ENCODE measurements around the gene MACROD2. TPM values are rescaled to one million over a fixed set of nuclear protein-coding genes. Genes with fewer than 3 reads are reported as not detected.

Gene MACROD2
- polyA plus RNA-seq, 1 donor (not counting 4 experiments of a cell fraction or from before 2014, with no cell fraction given): 0.71 TPM

DNA sequence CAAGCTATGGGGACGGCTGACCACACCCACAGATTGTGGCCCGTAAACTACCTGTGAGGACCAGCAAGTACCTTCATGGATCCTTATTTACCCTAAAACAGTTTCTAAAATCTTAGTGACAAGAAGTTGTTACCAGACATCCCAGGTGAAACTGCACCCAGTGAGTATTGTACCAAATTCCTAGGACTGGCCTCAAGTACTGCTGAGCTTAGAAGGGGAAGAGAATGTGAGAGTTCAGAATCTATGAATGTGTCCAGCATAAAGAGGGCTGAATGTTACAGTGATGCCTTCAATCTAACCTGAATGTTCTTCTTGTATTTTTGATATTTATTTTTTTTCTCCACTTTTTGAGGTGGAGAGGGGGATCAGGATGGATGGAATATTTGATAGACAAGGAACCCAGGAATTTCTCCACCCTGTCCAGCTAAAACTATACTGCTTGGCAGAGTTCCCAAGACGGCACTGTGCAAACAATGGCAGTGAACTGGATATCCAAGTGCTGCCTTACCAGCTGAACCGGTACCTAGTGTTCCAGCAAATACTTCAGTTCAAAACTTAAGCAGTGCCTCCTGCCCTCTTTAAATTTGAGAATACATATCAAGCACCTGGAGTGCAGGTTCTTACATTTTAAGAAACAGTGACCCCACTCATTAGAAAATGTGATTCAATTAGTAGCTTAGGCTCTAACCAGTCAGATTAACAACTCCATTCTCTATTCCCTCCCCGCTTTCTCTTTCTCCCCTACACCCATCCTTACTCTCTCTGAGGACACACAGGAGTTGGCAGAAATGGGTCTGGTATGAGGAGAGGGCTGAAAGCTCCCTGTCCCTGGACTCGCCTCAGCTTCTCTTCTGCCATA, 769.4 kb downstream of the MACROD2 start:
- TF ChIP-seq, protein P1, sequence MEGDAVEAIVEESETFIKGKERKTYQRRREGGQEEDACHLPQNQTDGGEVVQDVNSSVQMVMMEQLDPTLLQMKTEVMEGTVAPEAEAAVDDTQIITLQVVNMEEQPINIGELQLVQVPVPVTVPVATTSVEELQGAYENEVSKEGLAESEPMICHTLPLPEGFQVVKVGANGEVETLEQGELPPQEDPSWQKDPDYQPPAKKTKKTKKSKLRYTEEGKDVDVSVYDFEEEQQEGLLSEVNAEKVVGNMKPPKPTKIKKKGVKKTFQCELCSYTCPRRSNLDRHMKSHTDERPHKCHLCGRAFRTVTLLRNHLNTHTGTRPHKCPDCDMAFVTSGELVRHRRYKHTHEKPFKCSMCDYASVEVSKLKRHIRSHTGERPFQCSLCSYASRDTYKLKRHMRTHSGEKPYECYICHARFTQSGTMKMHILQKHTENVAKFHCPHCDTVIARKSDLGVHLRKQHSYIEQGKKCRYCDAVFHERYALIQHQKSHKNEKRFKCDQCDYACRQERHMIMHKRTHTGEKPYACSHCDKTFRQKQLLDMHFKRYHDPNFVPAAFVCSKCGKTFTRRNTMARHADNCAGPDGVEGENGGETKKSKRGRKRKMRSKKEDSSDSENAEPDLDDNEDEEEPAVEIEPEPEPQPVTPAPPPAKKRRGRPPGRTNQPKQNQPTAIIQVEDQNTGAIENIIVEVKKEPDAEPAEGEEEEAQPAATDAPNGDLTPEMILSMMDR (optimal IDR thresholded peaks at IDR 0.05 in 1 of 3, IDR thresholded peaks at IDR 0.05 in 1 of 3, conservative IDR thresholded peaks at IDR 0.05 in 1 of 3; ENCODE audit: extremely low read depth in 1 of 3, insufficient read depth in 2 of 3, low read length in 3 of 3): no peak
- TF ChIP-seq EZH2 (IDR thresholded peaks at IDR 0.05; ENCODE audit: low read length): no peak
- H3K9me3 ChIP-seq (ENCODE audit: control insufficient read depth, low read depth, low read length): no peaks in the 10 kb centered on the region
- H3K36me3 ChIP-seq (ENCODE audit: control insufficient read depth in 2 of 2, extremely low read depth in 1 of 2, insufficient read depth in 2 of 2, low read length in 2 of 2): no peaks in the 10 kb centered on the region
- no peaks in the 10 kb centered on the region for H3K27me3 ChIP-seq (ENCODE audit: control insufficient read depth, extremely low read depth, insufficient read depth, low read length)
- no peak overlapping the region for H3K4me2 ChIP-seq (ENCODE audit: control insufficient read depth, extremely low read depth, insufficient read depth, low read depth, low read length)
- H3K9me1 ChIP-seq (ENCODE audit: control insufficient read depth, extremely low read depth, insufficient read depth, low read length): no peaks in the 10 kb centered on the region
- no peaks in the 10 kb centered on the region for H4K20me1 ChIP-seq (ENCODE audit: control insufficient read depth, extremely low read depth, insufficient read depth, low read length)
- no peak overlapping the region for H3K4me3 ChIP-seq (ENCODE audit: control insufficient read depth in 2 of 3, extremely low read depth in 1 of 3, insufficient read depth in 2 of 3, low read depth in 1 of 3, low read length in 3 of 3)
- no peak for FAIRE-seq
- dilution Hi-C loops (cut with MboI; ENCODE audit: extremely low pct_ligation_motif_present, low sequenced_read_pairs): no loop called here
- H3K4me1 ChIP-seq (ENCODE audit: control insufficient read depth, extremely low read depth, insufficient read depth, low read length): no peaks in the 10 kb centered on the region
- no peak overlapping the region for H3K9ac ChIP-seq (ENCODE audit: control insufficient read depth, extremely low read depth, insufficient read depth, low read length)
- no peak for DNase-seq (ENCODE audit: low read depth, low spot score)
- no peaks in the 10 kb centered on the region for H3K79me2 ChIP-seq (ENCODE audit: control insufficient read depth, insufficient read depth, low read length)
- H3K27ac ChIP-seq (ENCODE audit: control insufficient read depth, insufficient read depth, low read length): no peak overlapping the region
- no peak overlapping the region for H2AFZ ChIP-seq (ENCODE audit: control insufficient read depth, low read length)

DNA sequence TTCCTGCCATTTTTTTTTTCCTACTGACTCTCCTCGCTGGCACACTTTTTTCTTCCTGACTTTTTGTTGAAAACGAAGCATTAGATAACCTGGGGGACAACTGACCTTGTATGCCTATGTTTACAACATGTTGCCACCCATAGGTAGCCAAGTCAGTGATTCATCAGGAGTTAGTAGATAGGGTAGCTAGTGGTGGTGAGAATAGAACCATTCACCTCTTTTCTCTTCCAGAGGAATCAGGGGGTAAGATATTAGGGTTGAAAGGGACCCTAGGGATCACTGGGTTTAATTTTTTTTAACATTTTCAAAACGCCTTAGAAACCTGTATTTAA, 770.0 kb downstream of the MACROD2 start:
- H2AFZ ChIP-seq (ENCODE audit: control insufficient read depth, low read length): no peak overlapping the region
- no peaks in the 10 kb centered on the region for H4K20me1 ChIP-seq (ENCODE audit: control insufficient read depth, extremely low read depth, insufficient read depth, low read length)
- H3K9me3 ChIP-seq (ENCODE audit: control insufficient read depth, low read depth, low read length): no peaks in the 10 kb centered on the region
- dilution Hi-C loops (cut with MboI; ENCODE audit: extremely low pct_ligation_motif_present, low sequenced_read_pairs): no loop called here
- no peaks in the 10 kb centered on the region for H3K4me1 ChIP-seq (ENCODE audit: control insufficient read depth, extremely low read depth, insufficient read depth, low read length)
- no peaks in the 10 kb centered on the region for H3K79me2 ChIP-seq (ENCODE audit: control insufficient read depth, insufficient read depth, low read length)
- no peak overlapping the region for H3K27ac ChIP-seq (ENCODE audit: control insufficient read depth, insufficient read depth, low read length)
- H3K9ac ChIP-seq (ENCODE audit: control insufficient read depth, extremely low read depth, insufficient read depth, low read length): no peak overlapping the region
- TF ChIP-seq, protein P1 (optimal IDR thresholded peaks at IDR 0.05 in 1 of 3, IDR thresholded peaks at IDR 0.05 in 1 of 3, conservative IDR thresholded peaks at IDR 0.05 in 1 of 3; ENCODE audit: extremely low read depth in 1 of 3, insufficient read depth in 2 of 3, low read length in 3 of 3): no peak
- TF ChIP-seq EZH2 (IDR thresholded peaks at IDR 0.05; ENCODE audit: low read length): no peak
- H3K27me3 ChIP-seq (ENCODE audit: control insufficient read depth, extremely low read depth, insufficient read depth, low read length): no peaks in the 10 kb centered on the region
- H3K36me3 ChIP-seq (ENCODE audit: control insufficient read depth in 2 of 2, extremely low read depth in 1 of 2, insufficient read depth in 2 of 2, low read length in 2 of 2): no peaks in the 10 kb centered on the region
- H3K9me1 ChIP-seq (ENCODE audit: control insufficient read depth, extremely low read depth, insufficient read depth, low read length): no peaks in the 10 kb centered on the region
- no peak for DNase-seq (ENCODE audit: low read depth, low spot score)
- FAIRE-seq: no peak
- H3K4me2 ChIP-seq (ENCODE audit: control insufficient read depth, extremely low read depth, insufficient read depth, low read depth, low read length): no peak overlapping the region
- H3K4me3 ChIP-seq (ENCODE audit: control insufficient read depth in 2 of 3, extremely low read depth in 1 of 3, insufficient read depth in 2 of 3, low read depth in 1 of 3, low read length in 3 of 3): no peak overlapping the region
